Left colon (tissue), 2 donors: ENCODE results near the gene EHBP1L1. TPM values are rescaled to one million over a fixed set of nuclear protein-coding genes. Genes with fewer than 3 reads are reported as not detected.

Experiments used
- ATAC-seq: fragments of 200-7000 bp; cut with Tn5 transposase; one replicate; pipeline ENCODE4 v1.9.1; 2020; ENCODE audit warnings: mild to moderate bottlenecking, moderate library complexity
- DNase-seq, 2 donors: peaks; one replicate each; pipeline ENCODE4 v3.0.0-alpha.2; 2020
- intact Hi-C, 2 donors: fragments of 100-400 bp; cut with DNase I in 1 of 2; cut with micrococcal nuclease in 1 of 2; formaldehyde crosslinking; loops; one replicate each; pipeline versions ENCODE4 v1.11.2 to v1.14.0; 2022; cut with DNase I, micrococcal nuclease
- total RNA-seq, 2 donors: library from RNA; stranded (reverse); fragmentation: NEBNext Ultra II Directional; extraction: Animal tissue kit (Norgen Biotek cat#: 25700); gene quantifications; one replicate each; pipeline ENCODE4 v1.2.1, GENCODE V29; 2021
- donor health status: DM: no; HTN: no; CAD: no.
- donor health status: DM: yes; HTN: yes; CAD: no.

EHBP1L1 gene
- total RNA-seq, 2 donors from 2014 or later = 78.7 to 89.7 TPM

- intact Hi-C loops = no loop called here
- DNase-seq (no peak), ATAC-seq (no peak)
These were observed 33.0 kb upstream of the EHBP1L1 start for GRCh38 chr11:65542738-65543390.

DNA sequence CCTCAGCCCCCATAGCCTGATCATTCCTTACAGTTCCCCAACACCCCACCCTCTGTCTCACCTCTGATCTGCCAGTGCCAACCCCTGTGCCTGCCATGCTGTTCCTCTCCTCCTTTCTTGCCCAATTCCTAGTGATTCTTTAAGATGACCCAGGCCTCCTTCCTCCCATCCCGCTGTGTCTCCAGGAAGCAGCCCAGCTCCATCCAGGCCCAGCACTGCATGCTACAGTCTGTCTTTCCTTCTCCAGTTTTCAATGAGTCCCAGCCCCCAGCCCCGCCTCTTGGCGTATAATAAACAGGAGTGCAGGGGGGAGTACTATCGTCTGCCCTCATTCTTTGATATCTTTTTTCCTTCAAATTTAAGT, 30.0 kb upstream of the EHBP1L1 start:
- intact Hi-C loops = no loop called here
- DNase-seq (peak; percentile 49 to 60), ATAC-seq (peak; percentile 23)

DNA sequence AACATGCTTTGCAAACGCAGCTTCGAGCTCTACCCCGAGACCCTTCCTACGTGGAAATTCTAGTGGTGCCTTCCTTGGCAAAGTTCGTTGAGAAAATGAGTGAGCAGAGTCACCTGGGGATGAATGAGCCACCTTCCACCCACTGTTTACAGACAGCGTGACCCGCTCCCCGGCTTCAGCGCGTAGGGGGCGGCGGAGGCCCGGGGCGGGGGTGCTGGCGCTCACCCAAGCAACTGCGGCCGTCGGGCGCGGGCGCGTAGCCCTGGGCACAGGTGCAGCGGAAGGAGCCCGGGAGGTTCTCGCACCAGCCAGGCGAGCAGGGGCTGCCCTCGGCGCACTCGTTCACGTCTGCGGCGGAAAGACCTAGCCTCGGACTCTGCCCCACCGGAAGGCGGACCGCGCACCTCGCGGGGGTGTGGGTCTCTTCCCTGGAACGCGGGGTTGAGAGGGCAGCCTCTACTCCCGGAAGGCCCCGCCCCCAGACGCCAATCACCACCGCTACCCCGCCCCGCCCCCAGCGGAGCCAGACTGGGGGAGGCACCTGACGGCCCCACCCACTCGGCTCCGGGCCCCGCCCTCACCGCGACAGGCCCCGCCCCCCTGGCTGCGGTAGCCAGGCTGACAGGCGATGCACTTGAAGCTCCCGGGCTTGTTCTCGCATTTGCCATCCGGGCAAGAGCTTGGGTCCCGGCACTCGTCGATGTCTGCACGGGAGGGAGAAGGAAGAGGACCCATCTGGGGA, 29.5 kb upstream of the EHBP1L1 start:
- DNase-seq (peak; percentile 95 to 98), ATAC-seq (peak; percentile 84)
- intact Hi-C loops = no loop called here

- ATAC-seq = no peak
- intact Hi-C loops = no loop called here
- peak in 1 of 2 donors; percentile 36 for DNase-seq
These were observed 28.3 kb upstream of the EHBP1L1 start for GRCh38 chr11:65547446-65548125.

DNA sequence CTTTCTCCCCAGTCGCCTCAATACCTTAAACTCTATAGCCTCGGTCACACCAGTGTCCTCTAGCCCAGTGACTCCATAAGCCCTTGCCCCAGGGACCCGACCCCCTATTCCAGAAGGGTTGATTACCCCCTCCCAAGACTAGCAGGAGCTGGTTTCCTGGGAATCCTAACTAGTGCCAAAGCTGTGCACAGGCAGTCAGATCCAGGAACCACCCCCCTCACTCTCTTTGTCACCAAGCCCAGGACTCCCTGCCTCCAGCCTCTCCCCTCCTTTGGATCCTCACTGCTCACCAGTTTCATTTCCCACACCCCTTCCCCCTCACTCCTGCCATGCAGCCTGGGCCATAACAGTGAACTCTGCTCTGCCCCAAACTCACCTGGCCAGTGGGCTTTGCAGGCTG, 27.5 kb upstream of the EHBP1L1 start:
- intact Hi-C loops = no loop called here
- ATAC-seq (no peak), DNase-seq (no peak)

DNA sequence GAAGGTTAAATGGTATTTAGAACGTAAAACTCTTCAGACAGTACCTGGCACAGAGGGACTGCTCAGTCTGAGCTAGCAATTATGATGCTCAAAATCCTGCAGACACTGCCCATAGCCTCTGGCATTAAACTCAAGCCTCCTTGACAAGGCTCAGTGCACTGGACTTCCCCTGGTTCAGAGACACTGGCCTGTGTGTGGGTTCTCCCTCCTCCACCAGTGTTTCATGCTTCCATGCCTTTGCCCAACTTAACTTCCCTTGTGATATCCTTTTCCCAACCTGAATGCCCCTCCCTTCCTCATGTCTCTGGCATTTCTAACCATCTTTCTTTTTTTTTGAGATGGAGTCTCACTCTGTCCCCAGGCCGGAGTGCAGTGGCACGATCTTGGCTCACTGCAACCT, 26.8 kb upstream of the EHBP1L1 start:
- ATAC-seq (no peak), DNase-seq (no peak)
- intact Hi-C loops = no loop called here

GRCh38 chr11:65551572-65552387, 24.1 kb upstream of the EHBP1L1 start:
- ATAC-seq (peak; percentile 75), DNase-seq (peak; percentile 86 to 87)
- intact Hi-C loops = no loop called here

- no peak for ATAC-seq
- intact Hi-C loops = no loop called here
- DNase-seq = no peak
These were observed 23.4 kb upstream of the EHBP1L1 start for GRCh38 chr11:65552388-65552951.

GRCh38 chr11:65553301-65554001, 22.4 kb upstream of the EHBP1L1 start:
- intact Hi-C loops = no loop called here
- DNase-seq (peak; percentile 43 to 58), ATAC-seq (peak; percentile 1)

GRCh38 chr11:65554057-65554818, 21.6 kb upstream of the EHBP1L1 start:
- intact Hi-C loops = no loop called here
- DNase-seq (no peak), ATAC-seq (no peak)

DNA sequence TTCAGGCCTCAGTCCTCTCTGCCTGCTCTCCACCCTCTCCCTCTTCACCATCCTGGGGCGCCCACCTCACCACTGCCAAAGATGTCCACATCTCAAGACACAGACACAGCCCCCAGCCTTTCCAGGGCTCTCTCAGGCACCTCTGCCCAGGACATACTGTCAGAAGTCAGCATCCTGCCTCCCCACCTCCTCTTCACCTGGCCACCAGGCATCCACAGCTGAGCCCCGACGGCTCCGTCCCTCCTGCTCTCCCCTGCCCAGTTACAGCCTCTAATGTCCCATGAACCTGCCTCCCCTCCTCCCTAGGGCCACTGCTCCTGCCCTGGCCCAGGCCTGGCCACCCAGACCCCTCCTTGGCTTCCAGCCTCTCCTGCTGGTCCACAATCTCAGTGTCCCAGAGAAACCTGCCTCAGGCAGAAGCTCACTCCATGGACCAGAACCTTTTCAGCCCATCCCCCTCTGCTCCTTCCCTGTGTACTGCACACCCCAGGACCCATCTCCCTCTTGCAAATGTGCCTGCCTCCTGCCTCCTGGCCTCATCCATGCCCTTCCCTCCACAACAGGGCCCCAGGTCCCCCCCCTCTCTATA, 20.9 kb upstream of the EHBP1L1 start:
- intact Hi-C loops = no loop called here
- ATAC-seq (no peak), DNase-seq (no peak)

GRCh38 chr11:65555693-65556231, 20.1 kb upstream of the EHBP1L1 start:
- DNase-seq (no peak), ATAC-seq (no peak)
- intact Hi-C loops = no loop called here

DNA sequence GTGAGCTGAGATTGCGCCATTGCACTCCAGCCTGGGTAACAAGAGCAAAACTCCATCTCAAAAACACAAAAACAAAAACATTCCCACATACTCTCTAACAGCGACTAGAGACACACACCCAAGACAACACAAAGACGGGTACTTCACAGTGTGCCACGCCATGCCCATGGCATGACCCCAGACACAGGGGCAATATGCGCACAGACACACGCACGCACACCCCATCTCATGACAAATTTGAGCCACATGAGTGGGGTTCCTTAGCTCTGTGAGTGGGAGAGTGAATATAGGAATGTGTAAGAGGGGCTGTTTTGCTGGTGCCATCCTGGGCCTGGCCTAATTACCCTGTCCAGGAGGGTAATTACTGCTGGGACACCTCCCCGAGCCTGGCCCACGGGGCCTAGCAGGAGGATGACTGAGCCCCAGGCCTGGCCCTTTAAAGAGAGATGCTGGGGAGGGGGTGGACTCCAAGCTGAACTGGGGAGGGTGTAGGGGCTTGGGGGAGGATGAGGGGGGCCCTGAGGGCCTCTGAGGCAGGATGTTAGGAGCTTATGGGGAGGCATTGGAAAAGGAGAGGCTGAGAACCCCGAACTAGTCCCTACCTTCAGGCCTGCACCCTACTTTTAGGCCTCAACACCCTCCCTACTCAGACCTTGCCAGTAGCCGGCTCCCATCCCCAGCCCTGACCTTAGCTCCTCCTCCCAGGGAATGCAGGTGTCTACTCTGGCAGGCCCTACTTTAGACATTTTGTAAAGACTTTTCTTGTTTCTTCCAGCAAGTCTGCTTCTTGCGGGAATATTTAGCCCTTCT, 19.2 kb upstream of the EHBP1L1 start:
- intact Hi-C loops = no loop called here

GRCh38 chr11:65557280-65558001, 18.4 kb upstream of the EHBP1L1 start:
- ATAC-seq (no peak), DNase-seq (no peak)
- intact Hi-C loops = no loop called here

More for the DNA sequence above, 19.2 kb upstream of the EHBP1L1 start:
- DNase-seq (no peak), ATAC-seq (no peak)
